ENCODE results near the gene MKLN1. TPM values are rescaled to one million over a fixed set of nuclear protein-coding genes. Genes with fewer than 3 reads are reported as not detected.
"Not testable (repeated sequence)": the region's sequence is repeated elsewhere in the genome, so short reads cannot be mapped to it uniquely, and the experiment has no call there.

Gene MKLN1
- total RNA-seq, 1 experiment from 2014 or later, result 15.1 TPM

DNA sequence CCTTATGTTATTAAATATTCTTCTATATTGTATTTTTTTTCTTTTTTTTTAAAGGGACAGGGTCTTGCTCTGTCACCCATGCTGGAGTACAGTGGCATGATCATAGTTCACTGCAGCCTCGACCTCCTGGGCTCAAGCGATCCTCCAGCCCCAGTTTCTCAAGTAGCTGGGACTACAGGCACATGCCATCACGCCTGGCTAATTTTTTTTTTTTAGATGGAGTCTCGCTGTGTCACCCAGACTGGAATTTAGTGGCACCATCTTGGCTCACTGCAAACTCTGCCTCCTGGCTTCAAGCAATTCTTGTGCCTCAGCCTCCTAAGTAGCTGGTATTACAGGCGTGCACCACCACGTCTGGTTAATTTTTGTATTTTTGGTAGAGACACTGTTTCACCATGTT, 5.1 kb downstream of the MKLN1 start:
- H3K9me3 ChIP-seq, H3K36me3 ChIP-seq, H3K27me3 ChIP-seq, DNase-seq, H3K4me3 ChIP-seq: not testable (repeated sequence)

DNA sequence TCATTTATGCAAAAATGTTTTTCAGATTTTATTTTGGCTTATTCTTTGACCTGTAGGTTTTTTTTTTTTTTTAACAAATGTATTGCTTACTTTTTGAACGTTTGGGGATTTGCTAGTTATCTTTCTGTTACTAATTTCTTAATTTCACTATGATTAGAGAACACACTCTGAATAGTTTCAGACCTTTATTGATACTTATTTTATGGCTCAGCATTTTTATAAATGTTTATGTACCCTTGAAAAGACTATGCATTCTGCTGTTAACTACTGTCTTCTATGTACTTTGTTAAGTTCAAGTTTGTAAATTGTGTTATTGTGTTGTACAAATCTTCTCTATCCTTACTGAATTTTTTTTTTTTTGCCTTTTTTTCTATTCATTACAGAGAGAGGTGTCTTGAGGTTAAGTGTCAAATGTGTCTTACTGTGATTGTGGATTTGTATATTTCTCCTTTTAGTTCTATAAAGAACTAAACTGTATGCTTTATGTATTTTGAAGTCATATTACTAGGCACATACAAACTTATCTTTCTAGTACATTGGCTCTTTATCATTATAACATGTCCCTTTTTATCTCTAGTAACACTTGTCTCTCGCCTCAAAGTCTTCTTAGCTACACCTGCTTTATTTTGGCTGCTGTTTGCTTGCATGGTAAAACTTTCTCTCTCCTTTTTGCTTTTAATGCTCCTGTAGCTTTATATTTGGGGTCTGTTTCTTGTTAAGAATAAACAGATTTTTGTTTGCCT, 8.1 kb downstream of the MKLN1 start:
- H3K36me3 ChIP-seq, result peaks cover 13% of the 10 kb centered on the region
- H3K9me3 ChIP-seq, result peaks cover 8% of the 10 kb centered on the region; the same call in 1 of the 2 replicates
- no peaks in the 10 kb centered on the region for H3K27me3 ChIP-seq
- DNase-seq, result no peak
- no peak overlapping the region for H3K4me3 ChIP-seq

DNA sequence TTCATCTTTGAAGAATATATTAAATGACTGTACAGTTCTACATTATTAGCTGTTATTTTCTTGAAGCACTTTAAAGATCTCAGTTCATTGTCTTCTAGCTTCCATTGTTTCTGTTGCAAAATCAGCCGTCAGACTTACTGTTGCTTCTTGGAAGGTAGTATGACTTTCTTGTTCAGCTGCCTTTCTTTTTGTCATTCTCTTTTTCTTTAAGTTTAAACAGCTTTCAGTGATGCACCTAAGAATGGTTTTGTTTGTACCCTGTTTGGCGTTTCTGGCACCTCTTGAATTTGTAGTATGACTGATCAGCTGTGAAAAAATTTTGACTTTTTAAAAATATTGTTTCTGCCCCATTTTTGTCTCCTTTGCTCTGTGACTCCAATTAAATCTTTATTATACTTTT, 9.3 kb downstream of the MKLN1 start:
- H3K27me3 ChIP-seq, result no peaks in the 10 kb centered on the region
- DNase-seq, result no peak
- no peak overlapping the region for H3K4me3 ChIP-seq
- H3K9me3 ChIP-seq, result peaks cover 8% of the 10 kb centered on the region; the same call in 1 of the 2 replicates
- peaks cover 16% of the 10 kb centered on the region for H3K36me3 ChIP-seq

DNA sequence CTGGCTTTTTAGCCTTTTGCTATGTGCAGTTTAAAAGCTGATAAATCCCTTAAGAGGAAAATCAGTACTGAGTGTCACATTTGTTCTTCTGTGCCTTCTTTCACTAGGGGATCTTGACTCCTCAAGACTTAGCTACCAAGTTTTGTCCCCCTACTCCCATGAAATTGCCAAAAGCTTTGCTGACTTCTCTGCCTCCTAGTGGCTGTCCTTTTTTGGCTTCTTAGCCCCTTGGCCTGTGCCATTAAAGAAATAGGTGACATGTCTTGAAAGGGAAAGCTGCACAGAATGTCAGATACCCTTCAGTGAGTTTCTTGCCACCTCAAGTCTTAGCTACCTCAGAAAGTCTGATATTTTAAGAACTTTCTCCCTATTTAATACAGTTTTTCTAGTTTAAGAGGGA, 10.5 kb downstream of the MKLN1 start:
- no peaks in the 10 kb centered on the region for H3K27me3 ChIP-seq
- H3K4me3 ChIP-seq, result no peak overlapping the region
- DNase-seq, result no peak
- H3K36me3 ChIP-seq, result peaks cover 12% of the 10 kb centered on the region
- peaks cover 8% of the 10 kb centered on the region; the same call in 1 of the 2 replicates for H3K9me3 ChIP-seq

DNA sequence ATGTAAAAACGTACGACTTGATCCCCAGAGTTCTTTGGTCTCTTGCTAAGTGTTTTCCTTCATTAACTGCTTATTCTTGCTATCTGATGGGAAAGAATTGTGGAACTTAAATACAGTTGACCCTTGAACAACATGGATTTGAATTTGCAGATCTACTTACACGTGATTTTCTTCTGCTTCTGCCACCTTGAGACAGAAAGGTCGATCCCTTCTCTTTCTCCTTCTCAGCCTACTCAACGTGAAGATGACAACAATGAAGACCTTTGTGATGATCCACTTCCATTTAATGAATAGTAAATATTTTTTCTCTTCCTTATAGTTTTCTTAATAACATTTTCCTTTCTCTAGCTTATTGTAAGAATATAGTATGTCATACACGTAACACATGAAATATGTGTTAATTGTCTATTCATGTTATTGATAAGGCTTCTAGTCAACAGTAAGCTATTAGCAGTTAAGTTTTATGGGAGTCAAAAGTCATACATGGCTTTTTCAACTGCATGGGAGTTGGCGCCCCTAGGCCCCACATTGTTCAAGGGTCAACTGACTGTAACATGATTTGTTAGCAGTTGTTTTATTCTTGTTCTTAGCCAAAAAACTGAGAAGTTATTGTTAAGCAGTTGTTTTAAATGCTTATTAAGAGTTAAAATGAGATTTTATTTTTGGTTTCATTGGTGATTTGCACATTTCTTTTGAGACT, 11.2 kb downstream of the MKLN1 start:
- peaks cover 8% of the 10 kb centered on the region; the same call in 1 of the 2 replicates for H3K36me3 ChIP-seq
- no peak overlapping the region for H3K4me3 ChIP-seq
- H3K27me3 ChIP-seq, result no peaks in the 10 kb centered on the region
- no peak for DNase-seq
- peaks cover 8% of the 10 kb centered on the region; the same call in 1 of the 2 replicates for H3K9me3 ChIP-seq

DNA sequence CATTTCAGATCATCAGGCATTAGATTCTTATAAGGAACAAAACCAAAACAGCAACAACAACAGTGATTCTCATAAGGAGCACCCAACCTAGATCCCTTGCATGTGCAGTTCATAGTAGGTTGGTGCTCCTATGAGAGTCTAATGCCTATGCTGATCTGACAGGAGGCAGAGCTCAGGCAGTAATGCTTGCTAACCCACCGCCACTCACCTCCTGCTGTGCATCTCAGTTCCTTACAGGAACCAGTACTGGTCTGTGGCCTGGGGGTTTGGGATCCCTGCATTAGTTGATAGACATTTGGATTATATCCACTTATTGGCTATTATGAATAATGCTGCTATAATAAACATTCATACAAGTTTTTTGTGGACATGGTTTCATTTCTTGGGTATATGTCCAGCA, 14.0 kb downstream of the MKLN1 start:
- Histone ChIP-seq H3K9me3 (0 out of 2 replicates have a peak, but pooled peaks cover 2% of the 10 kb centered on the region), H3K4me3 (no peak overlapping the region), H3K27me3 (no peaks in the 10 kb centered on the region), H3K36me3 (peaks cover 7% of the 10 kb centered on the region; the same call in 1 of the 2 replicates)
- DNase-seq, result no peak

DNA sequence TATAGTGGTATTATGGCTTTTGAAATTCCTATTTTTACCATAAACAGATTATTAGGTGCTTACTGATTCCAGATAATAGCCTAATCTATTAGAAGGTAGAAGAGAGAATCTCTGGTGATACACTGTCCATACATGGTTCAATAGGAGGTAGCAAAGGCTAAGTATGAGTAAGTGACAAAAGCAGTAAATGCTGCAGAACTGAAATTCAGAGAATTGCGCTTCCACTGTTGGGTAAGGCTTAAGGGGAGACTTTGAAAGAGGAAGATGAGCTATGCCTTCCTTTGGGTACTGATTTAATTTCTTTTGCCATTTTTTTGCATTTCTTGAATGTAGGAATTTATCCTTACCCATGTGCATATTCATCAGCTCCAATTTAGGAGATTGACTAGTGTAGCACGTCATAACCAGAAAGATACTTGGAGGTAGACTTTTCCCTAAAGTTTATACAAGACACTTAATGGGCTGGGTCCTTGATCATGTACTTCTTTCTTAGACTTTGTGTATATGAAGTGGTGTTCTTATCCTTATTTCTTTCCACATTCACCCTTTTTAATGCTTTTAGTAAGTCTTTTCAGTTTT, 15.3 kb downstream of the MKLN1 start:
- H3K36me3 ChIP-seq, result peaks cover 7% of the 10 kb centered on the region; the same call in 1 of the 2 replicates
- no peaks in the 10 kb centered on the region for H3K9me3 ChIP-seq
- no peak for DNase-seq
- no peak overlapping the region for H3K4me3 ChIP-seq
- no peaks in the 10 kb centered on the region for H3K27me3 ChIP-seq

DNA sequence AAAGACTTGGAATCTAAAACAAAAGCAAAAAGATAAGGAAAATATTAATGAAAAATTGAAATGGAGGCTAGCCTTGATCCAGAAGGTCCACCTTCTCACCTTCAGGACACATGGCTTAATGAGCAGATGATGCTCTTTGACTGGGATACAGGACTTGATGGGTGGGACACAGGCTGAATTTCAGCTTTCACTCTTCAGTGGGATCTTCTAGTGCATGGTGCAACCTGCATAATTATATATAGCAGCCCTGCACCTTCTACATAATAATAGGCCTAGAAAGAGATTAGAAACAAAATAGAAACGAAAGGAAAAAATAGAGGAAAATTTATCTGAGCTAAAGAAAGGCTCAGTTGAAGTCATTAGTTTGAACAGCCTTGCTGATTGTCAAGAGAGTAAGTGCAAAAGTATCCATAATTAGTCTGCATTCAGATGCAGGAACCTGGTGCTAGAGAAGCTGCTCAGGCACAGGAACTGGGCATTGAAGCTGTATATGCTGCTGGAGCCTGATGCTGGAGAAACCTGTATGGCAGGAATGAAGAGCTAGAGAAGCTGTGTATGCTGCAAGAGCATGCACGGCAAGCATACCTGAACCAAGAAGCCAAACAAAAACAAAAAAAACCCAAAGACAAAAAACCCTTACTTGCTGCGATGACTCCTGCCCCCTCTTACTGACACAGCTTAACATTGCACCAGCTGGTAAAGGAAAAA, 19.4 kb downstream of the MKLN1 start:
- no peaks in the 10 kb centered on the region for H3K9me3 ChIP-seq
- no peak overlapping the region for H3K4me3 ChIP-seq
- no peaks in the 10 kb centered on the region for H3K36me3 ChIP-seq
- H3K27me3 ChIP-seq, result no peaks in the 10 kb centered on the region
- no peak for DNase-seq

DNA sequence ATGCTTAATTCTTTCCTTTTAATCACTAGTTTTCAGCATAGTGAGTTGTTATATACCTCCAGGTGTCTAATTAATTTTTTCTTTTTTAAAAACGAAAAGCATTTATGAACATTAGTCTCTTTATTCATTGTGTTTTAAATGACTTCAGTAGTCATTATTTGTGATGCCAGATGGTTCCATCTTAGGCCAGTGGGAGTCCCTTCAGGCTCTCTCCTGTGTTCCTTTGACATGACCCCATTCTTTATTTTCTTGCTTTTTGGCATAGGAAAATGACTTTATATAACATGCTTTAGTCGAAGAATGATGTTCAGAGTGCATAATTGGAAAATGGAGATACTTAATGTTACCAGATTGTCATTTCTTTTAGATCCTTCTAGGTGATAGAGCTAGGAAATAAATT, 24.4 kb downstream of the MKLN1 start:
- DNase-seq, result no peak
- H3K4me3 ChIP-seq, result no peak overlapping the region
- no peaks in the 10 kb centered on the region for H3K27me3 ChIP-seq
- no peaks in the 10 kb centered on the region for H3K36me3 ChIP-seq
- H3K9me3 ChIP-seq, result no peaks in the 10 kb centered on the region

DNA sequence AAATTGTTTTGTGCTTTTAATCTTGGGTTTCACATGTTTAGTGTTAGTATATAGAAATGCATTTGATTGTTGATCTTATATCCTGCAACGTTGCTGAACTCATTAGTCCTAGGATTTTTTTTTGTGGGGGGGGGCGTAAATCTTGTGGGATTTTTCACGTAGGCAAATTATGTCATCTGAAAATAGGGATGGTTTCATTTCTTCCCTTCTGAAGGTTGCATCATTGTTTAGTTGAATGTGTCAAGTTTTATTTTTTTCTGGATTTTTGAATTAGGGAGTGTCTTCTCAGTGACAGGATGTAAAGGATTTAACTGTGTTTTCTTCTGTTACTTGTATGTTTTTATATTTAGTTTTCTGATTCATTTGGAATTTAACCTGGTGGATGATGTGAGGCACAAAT, 26.7 kb downstream of the MKLN1 start:
- no peak for DNase-seq
- no peaks in the 10 kb centered on the region for H3K36me3 ChIP-seq
- H3K9me3 ChIP-seq, result peaks cover 5% of the 10 kb centered on the region
- no peaks in the 10 kb centered on the region for H3K27me3 ChIP-seq
- H3K4me3 ChIP-seq, result no peak overlapping the region

DNA sequence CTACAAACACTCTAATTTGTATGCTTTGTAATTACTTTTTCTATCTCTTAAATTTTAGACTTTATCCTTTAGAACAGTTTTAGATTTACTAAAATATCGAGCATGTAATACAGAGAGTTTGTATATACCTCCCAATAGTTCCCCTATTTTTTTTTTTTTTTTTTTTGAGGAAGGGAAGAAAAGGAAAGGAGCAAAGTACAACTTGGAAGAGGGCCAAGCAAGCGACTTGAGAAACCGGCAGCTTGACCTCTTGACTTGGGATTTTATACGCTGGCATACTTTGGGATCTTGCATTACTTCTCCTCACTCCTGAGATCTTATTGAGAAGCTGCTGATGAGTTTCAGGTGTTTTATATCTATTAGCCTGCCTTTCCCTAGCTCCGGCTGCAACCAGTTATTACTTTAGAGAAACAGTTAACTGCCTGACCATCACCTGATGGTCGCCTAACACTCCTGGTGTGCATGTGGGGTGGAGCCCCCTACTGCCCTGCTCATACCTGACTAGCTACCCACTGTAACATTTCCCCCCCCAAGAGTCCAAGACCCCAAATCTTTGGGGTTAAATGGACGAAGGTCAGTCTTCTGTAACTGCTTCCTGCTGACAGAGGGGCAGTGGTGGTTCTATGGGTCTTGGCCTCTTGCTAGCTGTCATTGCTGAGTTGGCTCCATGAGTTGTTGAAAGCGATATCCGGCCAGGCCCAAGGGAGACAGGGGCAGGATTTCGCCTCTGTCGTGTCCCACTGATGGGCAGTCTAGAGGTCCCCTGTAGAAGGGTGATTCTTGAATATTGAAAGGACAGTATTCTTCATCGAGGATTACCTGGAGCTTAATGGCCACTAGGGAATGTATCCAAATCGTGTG, 28.5 kb downstream of the MKLN1 start:
- Histone ChIP-seq H3K9me3 (peaks cover 5% of the 10 kb centered on the region), H3K27me3 (no peaks in the 10 kb centered on the region), H3K4me3 (no peak overlapping the region), H3K36me3 (no peaks in the 10 kb centered on the region; the same call in 1 of the 2 replicates)
- DNase-seq, result no peak

DNA sequence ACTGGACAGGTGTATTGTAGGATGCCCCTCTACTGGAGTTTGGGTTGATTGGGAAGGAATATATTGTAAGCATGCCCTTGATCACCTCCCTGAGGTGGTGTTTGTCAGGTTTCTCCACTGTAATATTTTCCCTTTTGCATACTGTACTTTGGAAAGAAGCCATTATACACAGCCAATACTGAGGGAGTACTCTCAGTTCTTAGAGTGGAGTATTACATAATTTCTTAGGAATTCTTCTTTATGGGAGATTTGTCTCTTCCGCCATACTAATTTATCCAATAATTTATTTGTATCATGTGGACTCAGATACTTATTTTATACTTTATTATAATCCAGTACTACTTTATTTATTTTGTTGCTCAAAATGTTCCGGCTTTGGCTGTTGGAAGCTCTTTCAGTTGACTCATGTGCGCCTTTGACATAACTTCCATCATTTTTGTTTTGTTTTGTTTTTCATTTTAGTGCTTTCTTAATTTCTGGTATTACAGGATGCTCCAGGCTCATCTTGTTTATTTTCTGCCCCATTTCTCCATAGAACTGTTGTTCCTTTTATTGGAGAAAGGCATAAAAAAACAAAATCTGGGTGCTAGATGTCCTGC, 29.7 kb downstream of the MKLN1 start:
- Histone ChIP-seq H3K27me3 (no peaks in the 10 kb centered on the region), H3K4me3 (no peak overlapping the region), H3K36me3 (no peaks in the 10 kb centered on the region; the same call in 1 of the 2 replicates), H3K9me3 (peaks cover 5% of the 10 kb centered on the region)
- DNase-seq, result no peak

DNA sequence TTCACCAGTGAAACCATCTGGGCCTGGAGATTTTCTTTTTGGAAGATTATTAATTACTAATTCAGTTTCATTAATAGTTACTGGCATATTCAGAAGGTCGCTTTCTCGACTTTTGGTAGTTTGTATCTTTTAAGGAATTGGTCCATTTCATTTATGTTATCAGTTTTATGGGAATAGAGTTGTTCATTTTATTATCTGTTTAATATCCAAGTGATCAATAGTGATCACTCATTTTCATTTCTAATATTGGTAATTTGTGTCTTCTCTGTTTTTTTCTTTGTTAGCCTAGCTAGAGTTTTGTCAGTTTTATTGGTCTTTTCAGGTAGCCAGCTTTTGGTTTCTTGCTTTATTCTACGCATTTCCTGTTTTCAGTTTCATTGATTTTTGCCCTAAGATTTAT, 31.0 kb downstream of the MKLN1 start:
- DNase-seq, result no peak
- H3K4me3 ChIP-seq, result no peak overlapping the region
- no peaks in the 10 kb centered on the region; the same call in 1 of the 2 replicates for H3K36me3 ChIP-seq
- no peaks in the 10 kb centered on the region for H3K27me3 ChIP-seq
- peaks cover 5% of the 10 kb centered on the region for H3K9me3 ChIP-seq

DNA sequence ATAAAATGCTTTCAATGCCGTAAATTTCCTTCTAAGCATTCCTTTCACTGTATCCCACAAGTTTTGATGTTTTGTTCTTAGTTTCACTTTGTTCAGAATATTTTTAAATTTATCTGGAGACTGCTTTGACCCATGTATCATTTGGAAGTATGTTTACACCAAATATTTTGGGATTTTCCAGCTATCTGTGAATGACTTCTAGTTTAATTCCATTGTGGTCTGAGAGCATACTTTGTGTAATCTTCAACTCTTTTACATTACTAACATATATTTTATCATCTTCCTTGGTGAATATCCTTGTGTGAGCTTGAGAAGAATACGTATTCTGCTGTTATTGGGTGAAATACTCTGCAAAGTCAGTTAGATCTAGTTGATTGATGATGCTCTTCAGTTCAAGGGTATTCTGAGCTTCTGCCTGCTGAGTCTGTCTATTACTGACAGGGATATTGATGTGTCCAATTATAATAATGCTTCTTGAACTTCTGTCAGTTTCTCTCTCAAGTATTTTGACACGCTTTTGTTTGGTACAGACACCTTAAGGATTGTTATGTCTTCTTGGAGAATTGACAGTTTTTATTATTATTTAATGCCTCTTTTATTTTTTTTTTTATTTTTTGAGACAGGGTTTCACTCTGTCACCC, 31.6 kb downstream of the MKLN1 start:
- Histone ChIP-seq H3K36me3 (no peaks in the 10 kb centered on the region; the same call in 1 of the 2 replicates), H3K27me3 (no peaks in the 10 kb centered on the region), H3K9me3 (peaks cover 5% of the 10 kb centered on the region), H3K4me3 (no peak overlapping the region)
- DNase-seq, result no peak

DNA sequence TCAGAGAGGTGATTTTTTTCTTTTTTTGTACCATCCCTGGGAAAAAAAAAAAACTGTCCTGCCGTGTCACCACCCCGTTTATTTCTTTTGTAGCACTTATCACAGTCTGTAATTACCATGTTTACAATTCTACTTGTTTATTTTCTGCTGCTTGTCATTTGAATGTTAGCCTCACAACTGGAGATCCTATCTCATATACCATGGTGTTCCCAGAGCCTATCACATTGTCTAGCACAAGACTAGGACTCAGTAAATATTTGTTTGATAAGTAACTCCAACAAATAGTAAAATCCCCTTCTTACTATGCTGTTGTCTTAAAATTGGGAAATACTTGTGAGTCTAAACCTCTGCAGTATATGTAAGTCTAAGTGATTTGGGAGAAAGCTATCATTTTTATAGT, 36.0 kb downstream of the MKLN1 start:
- Histone ChIP-seq H3K4me3 (no peak overlapping the region), H3K9me3 (peaks cover 2% of the 10 kb centered on the region), H3K27me3 (no peaks in the 10 kb centered on the region), H3K36me3 (no peaks in the 10 kb centered on the region; the same call in 1 of the 2 replicates)
- no peak for DNase-seq

Data from MG63 (cell line).